ENCODE results near the gene ADAT3. TPM values are rescaled to one million over a fixed set of nuclear protein-coding genes. Genes with fewer than 3 reads are reported as not detected.

ADAT3 gene
- total and polyA plus RNA-seq, 11 donors = 1.2 to 5.1 (median 1.9) TPM

GRCh38 chr19:1910177-1910576 lies 5.0 kb downstream of the ADAT3 start:
- no peaks in the 10 kb centered on the region for H3K27me3 ChIP-seq
- intact Hi-C loops (cut with DNase I) = no loop called here
- DNase-seq (no peak), ATAC-seq (no peak)
- peak overlapping the region in 1 of 12 donors; percentile 60 for H3K27ac ChIP-seq
- 83 to 93% (median 88%) methylated on average over 6 to 10 of the region's 10 CpGs for WGBS, 4 donors
- no peak for TF ChIP-seq CTCF (IDR thresholded peaks at IDR 0.05)
- TF ChIP-seq POLR2A (IDR thresholded peaks at IDR 0.05) = no peak
- no peaks in the 10 kb centered on the region for H3K9me3 ChIP-seq
- peaks cover 0 to 43% (median 7%) of the 10 kb centered on the region in 12 donors for H3K4me1 ChIP-seq
- H3K4me3 ChIP-seq = no peak overlapping the region
- H3K36me3 ChIP-seq = peaks cover 0 to 44% (median 9%) of the 10 kb centered on the region in 9 donors

- peak overlapping the region in 1 of 12 donors; percentile 64 for H3K27ac ChIP-seq
- TF ChIP-seq POLR2A (IDR thresholded peaks at IDR 0.05) = no peak
- TF ChIP-seq CTCF (IDR thresholded peaks at IDR 0.05) = no peak
- H3K4me3 ChIP-seq = no peak overlapping the region
- ATAC-seq (no peak), DNase-seq (no peak)
- peaks cover 0 to 46% (median 9%) of the 10 kb centered on the region in 9 donors for H3K36me3 ChIP-seq
- 87 to 95% (median 93%) methylated on average over 13 of the region's 13 CpGs for WGBS, 4 donors
- intact Hi-C loops (cut with DNase I) = no loop called here
- H3K9me3 ChIP-seq = no peaks in the 10 kb centered on the region
- H3K27me3 ChIP-seq = no peaks in the 10 kb centered on the region
- H3K4me1 ChIP-seq = peaks cover 0 to 38% (median 2%) of the 10 kb centered on the region in 12 donors
These were observed 5.9 kb downstream of the ADAT3 start for GRCh38 chr19:1911098-1911497.

GRCh38 chr19:1911995-1912394 lies 6.8 kb downstream of the ADAT3 start:
- no peak for ATAC-seq
- Histone ChIP-seq H3K4me1 (peaks cover 0 to 34% (median 0%) of the 10 kb centered on the region in 12 donors), H3K27me3 (no peaks in the 10 kb centered on the region), H3K27ac (peak overlapping the region in 1 of 12 donors; percentile 42), H3K9me3 (no peaks in the 10 kb centered on the region), H3K36me3 (peaks cover 0 to 46% (median 9%) of the 10 kb centered on the region in 9 donors), H3K4me3 (no peak overlapping the region)
- 92 to 97% (median 93%) methylated on average over 13 to 37 of the region's 37 CpGs for WGBS, 4 donors
- TF ChIP-seq POLR2A (IDR thresholded peaks at IDR 0.05) = no peak
- no peak for TF ChIP-seq CTCF (IDR thresholded peaks at IDR 0.05)
- no peak for DNase-seq
- intact Hi-C loops (cut with DNase I) = no loop called here

- 98% methylated on average over 64 to 77 of the region's 77 CpGs for WGBS, 4 donors
- TF ChIP-seq CTCF (IDR thresholded peaks at IDR 0.05) (no peak), POLR2A (IDR thresholded peaks at IDR 0.05) (no peak)
- Histone ChIP-seq H3K9me3 (no peaks in the 10 kb centered on the region), H3K27ac (no peak overlapping the region), H3K4me1 (peaks cover 0 to 28% (median 0%) of the 10 kb centered on the region in 12 donors), H3K4me3 (no peak overlapping the region), H3K27me3 (no peaks in the 10 kb centered on the region), H3K36me3 (peaks cover 0 to 45% (median 10%) of the 10 kb centered on the region in 9 donors)
- intact Hi-C loops (cut with DNase I) = no loop called here
- ATAC-seq (no peak), DNase-seq (no peak)
These were observed 7.7 kb downstream of the ADAT3 start for GRCh38 chr19:1912760-1913505.
